Neutrophil (primary cell): Measurements from ENCODE around the gene GPRC5D.

Source experiments
- H3K27ac ChIP-seq: fragments of 200-600 bp; sonication (generic); 2 replicates; pipeline ENCODE4 v1.5.1; 2016; ENCODE audit warnings: mild to moderate bottlenecking, moderate library complexity
- H3K27me3 ChIP-seq: fragments of 200-600 bp; sonication (generic); 2 replicates; pipeline ENCODE4 v1.6.0; 2016; ENCODE audit warnings: mild to moderate bottlenecking
- H3K36me3 ChIP-seq: fragments of 200-600 bp; sonication (generic); 2 replicates; pipeline ENCODE4 v1.5.1; 2017
- H3K4me1 ChIP-seq, 2 experiments: fragments of 200-600 bp in 1 of 2; sonication (generic) in 1 of 2; 1 replicate in 1 of 2; 2 replicates in 1 of 2; pipeline versions ENCODE4 v1.5.1 to v1.6.1; 2013 to 2016; ENCODE audit warnings: low read depth in 1 of 2, low read length in 1 of 2, mild to moderate bottlenecking in 1 of 2, moderate library complexity in 1 of 2; ENCODE audit not compliant: control insufficient read depth in 1 of 2, insufficient read depth in 1 of 2
- H3K4me3 ChIP-seq, 2 experiments: fragments of 200-600 bp in 1 of 2; sonication (generic) in 1 of 2; 1 replicate in 1 of 2; 2 replicates in 1 of 2; pipeline ENCODE4 v1.5.1; 2013 to 2016; ENCODE audit warnings: low read depth in 1 of 2, low read length in 1 of 2, mild to moderate bottlenecking in 1 of 2, moderate library complexity in 1 of 2
- H3K9me3 ChIP-seq: fragments of 200-600 bp; sonication (generic); 2 replicates; pipeline ENCODE4 v1.5.1; 2016
- CTCF ChIP-seq: fragments of 200-600 bp; sonication (generic); IDR thresholded peaks from 2 replicates; pipeline ENCODE4 v1.5.1; 2016; ENCODE audit warnings: antibody characterized with exemption

GPRC5D gene

GRCh38 chr12:12995088-12995487 is 43.1 kb upstream of the GPRC5D start:
- TF ChIP-seq CTCF: no peak
- no peak overlapping the region for H3K27ac ChIP-seq
- H3K9me3 ChIP-seq: no peaks in the 10 kb centered on the region
- no peak overlapping the region for H3K4me3 ChIP-seq
- H3K36me3 ChIP-seq: no peaks in the 10 kb centered on the region
- no peaks in the 10 kb centered on the region for H3K27me3 ChIP-seq
- peaks cover 20 to 24% of the 10 kb centered on the region in 2 experiments for H3K4me1 ChIP-seq

- Histone ChIP-seq H3K36me3 (peaks cover 8% of the 10 kb centered on the region), H3K9me3 (no peaks in the 10 kb centered on the region), H3K27me3 (no peaks in the 10 kb centered on the region), H3K4me3 (peak overlapping the region; percentile 33 to 42), H3K27ac (peak overlapping the region; percentile 71), H3K4me1 (peaks cover 12 to 13% of the 10 kb centered on the region in 2 experiments)
- no peak for TF ChIP-seq CTCF
Measured at GRCh38 chr12:12993367-12993766, 41.4 kb upstream of the GPRC5D start.

DNA sequence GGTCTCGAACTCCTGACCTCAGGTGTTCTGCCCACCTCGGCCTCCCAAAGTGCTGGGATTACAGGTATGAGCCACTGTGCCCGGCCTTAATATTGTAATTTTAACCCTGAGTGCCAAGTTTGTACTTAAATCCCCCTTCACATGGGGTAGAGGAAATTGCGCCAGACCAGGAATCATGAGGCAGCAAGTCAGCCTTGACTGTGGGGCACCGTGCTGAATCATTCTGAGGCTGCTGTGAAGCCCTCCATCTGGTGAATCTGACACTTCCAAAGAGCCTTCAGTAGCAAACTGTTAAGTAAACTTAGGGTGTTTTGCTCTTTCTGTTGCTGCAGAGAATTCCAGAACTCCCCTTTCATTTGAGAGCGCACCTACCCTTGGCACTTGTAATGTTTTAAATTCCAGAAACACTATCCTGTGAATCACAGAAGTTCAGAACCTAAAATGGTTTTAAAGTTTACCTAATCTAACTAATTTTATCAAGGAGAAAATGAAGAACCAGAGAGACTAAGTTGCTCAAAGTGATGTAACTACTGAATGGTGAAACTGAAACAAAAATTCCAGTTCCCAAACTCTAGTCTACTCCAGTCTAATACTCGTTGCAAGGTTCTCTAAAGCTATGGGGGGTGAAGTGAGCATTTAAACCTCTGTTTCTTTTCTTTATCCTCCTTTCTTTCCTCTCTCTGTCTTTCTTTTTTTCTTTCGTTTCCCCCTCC is 40.6 kb upstream of the GPRC5D start:
- no peaks in the 10 kb centered on the region for H3K9me3 ChIP-seq
- peaks cover 8% of the 10 kb centered on the region for H3K36me3 ChIP-seq
- no peaks in the 10 kb centered on the region for H3K27me3 ChIP-seq
- peaks cover 12 to 13% of the 10 kb centered on the region in 2 experiments for H3K4me1 ChIP-seq
- no peak for TF ChIP-seq CTCF
- H3K27ac ChIP-seq: peak overlapping the region; percentile 71
- peak overlapping the region; percentile 33 to 42 for H3K4me3 ChIP-seq

DNA sequence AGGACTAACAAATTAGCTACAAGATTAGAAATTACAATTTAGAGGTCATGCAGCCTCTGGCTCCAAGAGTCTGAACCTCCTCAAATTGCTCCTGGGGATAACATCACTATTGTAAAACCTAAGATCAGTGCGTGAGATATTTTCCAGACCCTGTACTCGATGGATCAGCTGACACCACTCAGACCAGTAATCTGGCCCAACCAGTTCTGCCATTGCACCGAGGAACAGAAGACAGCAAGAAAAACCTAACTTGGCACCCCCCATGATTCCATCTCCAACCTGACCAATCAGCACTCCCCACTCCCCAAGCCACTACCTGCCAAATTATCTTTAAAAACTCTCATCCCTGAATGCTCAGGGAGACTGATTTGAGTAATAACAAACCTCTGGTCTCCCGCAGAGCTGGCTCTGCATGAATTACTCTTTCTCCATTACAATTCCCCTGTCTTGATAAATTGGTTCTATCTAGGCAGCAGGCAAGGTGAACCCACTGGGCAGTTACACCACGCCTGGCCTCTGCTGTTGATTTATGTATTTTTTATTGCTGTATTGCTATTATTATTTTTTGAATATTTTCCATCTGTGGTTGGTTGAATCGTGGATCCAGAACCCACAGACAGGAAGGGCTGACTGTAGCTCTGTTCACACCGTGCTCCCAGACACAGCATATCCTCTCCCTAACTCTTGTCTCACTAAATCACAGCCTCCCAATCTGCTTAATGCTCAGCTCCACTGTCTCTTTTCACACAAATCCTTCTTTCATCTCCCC is 38.9 kb upstream of the GPRC5D start:
- Histone ChIP-seq H3K4me3 (no peak overlapping the region), H3K4me1 (peaks cover 12 to 13% of the 10 kb centered on the region in 2 experiments), H3K27ac (no peak overlapping the region), H3K36me3 (peaks cover 19% of the 10 kb centered on the region), H3K27me3 (no peaks in the 10 kb centered on the region), H3K9me3 (no peaks in the 10 kb centered on the region)
- no peak for TF ChIP-seq CTCF

DNA sequence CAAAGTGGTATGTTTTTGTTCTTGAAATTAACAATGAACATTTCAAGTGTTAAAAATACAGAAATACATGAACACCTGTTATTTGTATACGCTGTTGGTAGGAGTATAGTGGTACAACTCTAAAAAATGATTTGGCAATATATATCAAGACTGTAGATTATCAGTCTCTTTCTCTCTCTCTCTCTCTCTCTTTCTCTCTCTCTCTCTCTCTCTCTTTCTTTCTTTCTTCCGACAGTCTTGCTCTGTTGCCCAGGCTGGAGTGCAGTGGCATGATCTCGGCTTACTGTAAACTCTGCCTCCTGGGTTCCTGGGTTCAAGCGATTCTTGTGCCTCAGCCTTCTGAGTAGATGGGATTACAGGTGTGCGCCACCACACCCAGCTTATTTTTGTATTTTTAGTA is 35.5 kb upstream of the GPRC5D start:
- H3K36me3 ChIP-seq: peaks cover 22% of the 10 kb centered on the region
- TF ChIP-seq CTCF: no peak

More for the DNA sequence above, 35.5 kb upstream of the GPRC5D start:
- no peak overlapping the region for H3K4me3 ChIP-seq
- no peaks in the 10 kb centered on the region for H3K27me3 ChIP-seq
- H3K9me3 ChIP-seq: no peaks in the 10 kb centered on the region
- no peak overlapping the region for H3K27ac ChIP-seq
- peaks cover 4 to 6% of the 10 kb centered on the region in 2 experiments for H3K4me1 ChIP-seq
